HepG2 (cell line): Measurements from ENCODE around the gene TPRKB. TPM values are rescaled to one million over a fixed set of nuclear protein-coding genes. Genes with fewer than 3 reads are reported as not detected.
A peak's percentile ranks its signal among the peaks of the same experiment; 100 is the strongest.

Experiments used
- ARID3A ChIP-seq: IDR thresholded peaks from 2 replicates; pipeline ENCODE4 v1.6.1; 2012; ENCODE audit warnings: low read depth, low read length, improper control_type of control experiment
- BRD4 ChIP-seq: sonication (generic); formaldehyde crosslinking; IDR thresholded peaks from 2 replicates; pipeline ENCODE4 v1.4.0; 2020; ENCODE audit warnings: missing genetic modification reagents
- CREB1 ChIP-seq, 2 experiments: fragments of 450-650 bp in 1 of 2; IDR thresholded peaks; 2 replicates each; pipeline ENCODE4 v1.6.1; 2016 to 2017; ENCODE audit warnings: control low read depth in 1 of 2, mild to moderate bottlenecking in 1 of 2, missing compliant biosample characterization in 1 of 2, missing genetic modification characterization in 1 of 2
- CSRNP1 ChIP-seq: sonication (generic); formaldehyde crosslinking; IDR thresholded peaks from 2 replicates; pipeline ENCODE4 v1.8.1; 2023; ENCODE audit warnings: mild to moderate bottlenecking, missing genetic modification reagents
- EZH2 ChIP-seq: conservative IDR thresholded peaks from 2 replicates; pipeline ENCODE4 v1.6.1; 2012; ENCODE audit warnings: mild to moderate bottlenecking, low read depth, low read length, moderate library complexity
- HDAC2 ChIP-seq: sonication (generic); formaldehyde crosslinking; IDR thresholded peaks from 2 replicates; pipeline ENCODE4 v1.4.0; 2020; ENCODE audit warnings: missing genetic modification reagents
- NPAS2 ChIP-seq: sonication (generic); formaldehyde crosslinking; IDR thresholded peaks from 2 replicates; pipeline ENCODE4 v1.8.0; 2022; ENCODE audit warnings: mild to moderate bottlenecking, missing genetic modification reagents, borderline replicate concordance
- NR1H2 ChIP-seq: sonication (generic); formaldehyde crosslinking; IDR thresholded peaks from 2 replicates; pipeline ENCODE4 v1.8.1; 2022; ENCODE audit warnings: low read depth, missing genetic modification reagents, borderline replicate concordance
- PITX1 ChIP-seq: sonication (generic); formaldehyde crosslinking; IDR thresholded peaks from 2 replicates; pipeline ENCODE4 v1.5.1; 2020; ENCODE audit warnings: mild to moderate bottlenecking, missing genetic modification reagents
- RORA ChIP-seq: sonication (generic); formaldehyde crosslinking; IDR thresholded peaks from 2 replicates; pipeline ENCODE4 v1.5.0; 2020; ENCODE audit warnings: mild to moderate bottlenecking, missing genetic modification reagents, moderate library complexity
- SMAD3 ChIP-seq: sonication (generic); formaldehyde crosslinking; IDR thresholded peaks from 2 replicates; pipeline ENCODE4 v1.4.0; 2020; ENCODE audit warnings: missing genetic modification reagents
- SNAPC2 ChIP-seq: sonication (generic); formaldehyde crosslinking; IDR thresholded peaks from 2 replicates; pipeline ENCODE4 v1.8.1; 2022; ENCODE audit warnings: mild to moderate bottlenecking, missing genetic modification reagents
- TAF15 ChIP-seq: fragments of 200-400 bp; formaldehyde crosslinking; IDR thresholded peaks from one replicate; pipeline ENCODE4 v1.6.1; 2018; ENCODE audit warnings: mild to moderate bottlenecking, low read depth, low read length; ENCODE audit not compliant: poor library complexity, severe bottlenecking
- ZBTB3 ChIP-seq: sonication (generic); formaldehyde crosslinking; IDR thresholded peaks from 2 replicates; pipeline ENCODE4 v1.4.0; 2020; ENCODE audit warnings: low read depth, mild to moderate bottlenecking, moderate library complexity, missing genetic modification reagents, borderline replicate concordance
- ZNF264 ChIP-seq: sonication (generic); formaldehyde crosslinking; IDR thresholded peaks from 2 replicates; pipeline ENCODE4 v1.4.0; 2020; ENCODE audit warnings: missing genetic modification reagents
- ZNF639 ChIP-seq: conservative IDR thresholded peaks from 2 replicates; pipeline ENCODE4 v1.6.1; 2018; ENCODE audit warnings: missing genetic modification reagents
- ZNF678 ChIP-seq: sonication (generic); formaldehyde crosslinking; IDR thresholded peaks from 2 replicates; pipeline ENCODE4 v1.4.0; 2020; ENCODE audit warnings: mild to moderate bottlenecking, missing genetic modification reagents
- ZSCAN20 ChIP-seq: sonication (generic); formaldehyde crosslinking; IDR thresholded peaks from 2 replicates; pipeline ENCODE4 v1.4.0; 2020; ENCODE audit warnings: missing genetic modification reagents, mild to moderate bottlenecking, borderline replicate concordance
- polyA plus RNA-seq, 8 experiments: library from polyadenylated mRNA; depleted of rRNA in 3 of 8; stranded (reverse) in 7 of 8; unstranded in 1 of 8; fragments of >200 nt; fragmentation: Illumina TruSeq in 4 of 8; extraction: Trizol in 4 of 8; gene quantifications; 2 replicates each; pipeline versions ENCODE4 v1.2.1 to v1.2.3, GENCODE V29; 2011 to 2016; ENCODE audit warnings: low read depth in 4 of 8, missing spikeins in 1 of 8, mixed read lengths in 1 of 8; ENCODE audit not compliant: insufficient read depth in 1 of 8
- total RNA-seq, 5 experiments: library from RNA; depleted of rRNA; stranded (reverse); fragments of >200 nt; fragmentation: Illumina TruSeq; extraction: Trizol; gene quantifications; 2 replicates each; pipeline ENCODE4 v1.2.3, GENCODE V29; 2016; ENCODE audit warnings: low read depth in 1 of 5
- TF ChIP-seq, protein P1 (sequence below): sonication (generic); formaldehyde crosslinking; IDR thresholded peaks from 2 replicates; pipeline ENCODE4 v1.5.0; 2020; ENCODE audit warnings: mild to moderate bottlenecking, missing genetic modification reagents, borderline replicate concordance

The TPRKB gene
- total and polyA plus RNA-seq, 2 of the 13 experiments (the other 11 are each of a cell fraction or from before 2014, with no cell fraction given): 32.0 to 58.0 TPM

- TF ChIP-seq, protein P1, sequence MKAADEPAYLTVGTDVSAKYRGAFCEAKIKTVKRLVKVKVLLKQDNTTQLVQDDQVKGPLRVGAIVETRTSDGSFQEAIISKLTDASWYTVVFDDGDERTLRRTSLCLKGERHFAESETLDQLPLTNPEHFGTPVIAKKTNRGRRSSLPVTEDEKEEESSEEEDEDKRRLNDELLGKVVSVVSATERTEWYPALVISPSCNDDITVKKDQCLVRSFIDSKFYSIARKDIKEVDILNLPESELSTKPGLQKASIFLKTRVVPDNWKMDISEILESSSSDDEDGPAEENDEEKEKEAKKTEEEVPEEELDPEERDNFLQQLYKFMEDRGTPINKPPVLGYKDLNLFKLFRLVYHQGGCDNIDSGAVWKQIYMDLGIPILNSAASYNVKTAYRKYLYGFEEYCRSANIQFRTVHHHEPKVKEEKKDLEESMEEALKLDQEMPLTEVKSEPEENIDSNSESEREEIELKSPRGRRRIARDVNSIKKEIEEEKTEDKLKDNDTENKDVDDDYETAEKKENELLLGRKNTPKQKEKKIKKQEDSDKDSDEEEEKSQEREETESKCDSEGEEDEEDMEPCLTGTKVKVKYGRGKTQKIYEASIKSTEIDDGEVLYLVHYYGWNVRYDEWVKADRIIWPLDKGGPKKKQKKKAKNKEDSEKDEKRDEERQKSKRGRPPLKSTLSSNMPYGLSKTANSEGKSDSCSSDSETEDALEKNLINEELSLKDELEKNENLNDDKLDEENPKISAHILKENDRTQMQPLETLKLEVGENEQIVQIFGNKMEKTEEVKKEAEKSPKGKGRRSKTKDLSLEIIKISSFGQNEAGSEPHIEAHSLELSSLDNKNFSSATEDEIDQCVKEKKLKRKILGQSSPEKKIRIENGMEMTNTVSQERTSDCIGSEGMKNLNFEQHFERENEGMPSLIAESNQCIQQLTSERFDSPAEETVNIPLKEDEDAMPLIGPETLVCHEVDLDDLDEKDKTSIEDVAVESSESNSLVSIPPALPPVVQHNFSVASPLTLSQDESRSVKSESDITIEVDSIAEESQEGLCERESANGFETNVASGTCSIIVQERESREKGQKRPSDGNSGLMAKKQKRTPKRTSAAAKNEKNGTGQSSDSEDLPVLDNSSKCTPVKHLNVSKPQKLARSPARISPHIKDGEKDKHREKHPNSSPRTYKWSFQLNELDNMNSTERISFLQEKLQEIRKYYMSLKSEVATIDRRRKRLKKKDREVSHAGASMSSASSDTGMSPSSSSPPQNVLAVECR (CRISPR knock-in tag): peak; percentile 98
- peak; percentile 49; the same call in 1 of the 2 replicates for TF ChIP-seq PITX1 (CRISPR knock-in tag)
- peak; percentile 79 for TF ChIP-seq SMAD3 (CRISPR knock-in tag)
- TF ChIP-seq ZNF678 (CRISPR knock-in tag): peak; percentile 87; the same call in 1 of the 2 replicates
- 0 out of 2 replicates have a peak, but pooled peaks have one; percentile 59 for TF ChIP-seq ZBTB3
- TF ChIP-seq HDAC2 (CRISPR knock-in tag): peak; percentile 90; the same call in 1 of the 2 replicates
- no peak for TF ChIP-seq SNAPC2 (CRISPR knock-in tag)
- no peak for TF ChIP-seq NPAS2 (CRISPR knock-in tag)
- TF ChIP-seq CREB1 (IDR thresholded peaks at IDR 0.05): peak; percentile 67
- peak; percentile 92 for TF ChIP-seq CREB1 (CRISPR knock-in tag; IDR thresholded peaks at IDR 0.05)
- TF ChIP-seq EZH2: no peak
- peak; percentile 36; the same call in 1 of the 2 replicates for TF ChIP-seq ZNF264 (CRISPR knock-in tag)
- no peak for TF ChIP-seq TAF15
- TF ChIP-seq CSRNP1 (CRISPR knock-in tag): peak; percentile 60
- TF ChIP-seq ZSCAN20 (CRISPR knock-in tag): peak; percentile 84
- TF ChIP-seq ARID3A: no peak
- peak; percentile 98 for TF ChIP-seq BRD4 (CRISPR knock-in tag)
- no peak for TF ChIP-seq NR1H2
- peak; percentile 85; the same call in 1 of the 2 replicates for TF ChIP-seq RORA (CRISPR knock-in tag)
- peak; percentile 83; the same call in 1 of the 2 replicates for TF ChIP-seq ZNF639 (CRISPR knock-in tag)
Measured at GRCh38 chr2:73736855-73737779, at the start of gene TPRKB (continued).
